Kidney epithelial cell (primary cell): ENCODE measurements around the gene CAPS. TPM values are rescaled to one million over a fixed set of nuclear protein-coding genes. Genes with fewer than 3 reads are reported as not detected.
"Not testable (repeated sequence)": the region's sequence is repeated elsewhere in the genome, so short reads cannot be mapped to it uniquely, and the experiment has no call there.

Source experiments
- DNase-seq: peaks from one replicate; pipeline ENCODE4 v3.0.0-alpha.2; 2010; ENCODE audit warnings: low read depth
- H3K27me3 ChIP-seq: 2 replicates; pipeline ENCODE4 v1.6.0; 2011; ENCODE audit warnings: low read length; ENCODE audit not compliant: control insufficient read depth, insufficient read depth
- H3K36me3 ChIP-seq: 2 replicates; pipeline ENCODE4 v1.5.1; 2011; ENCODE audit warnings: low read length; ENCODE audit not compliant: control insufficient read depth, insufficient read depth
- H3K4me3 ChIP-seq: 2 replicates; pipeline ENCODE4 v1.5.1; 2011; ENCODE audit warnings: low read depth, mild to moderate bottlenecking, control low read depth, low read length
- total RNA-seq: library from RNA; depleted of rRNA; stranded (reverse); fragments of >200 nt; gene quantifications from 2 replicates; pipeline ENCODE4 v1.2.3, GENCODE V29; 2015
- TF ChIP-seq, protein P1 (sequence below): IDR thresholded peaks from 2 replicates; pipeline ENCODE4 v1.5.1; 2011; ENCODE audit warnings: mild to moderate bottlenecking, moderate library complexity, low read length, control low read depth, inconsistent platforms; ENCODE audit not compliant: insufficient read depth, poor library complexity, severe bottlenecking

The CAPS gene
- total RNA-seq, 1 donor from 2014 or later, result 2.3 TPM

DNA sequence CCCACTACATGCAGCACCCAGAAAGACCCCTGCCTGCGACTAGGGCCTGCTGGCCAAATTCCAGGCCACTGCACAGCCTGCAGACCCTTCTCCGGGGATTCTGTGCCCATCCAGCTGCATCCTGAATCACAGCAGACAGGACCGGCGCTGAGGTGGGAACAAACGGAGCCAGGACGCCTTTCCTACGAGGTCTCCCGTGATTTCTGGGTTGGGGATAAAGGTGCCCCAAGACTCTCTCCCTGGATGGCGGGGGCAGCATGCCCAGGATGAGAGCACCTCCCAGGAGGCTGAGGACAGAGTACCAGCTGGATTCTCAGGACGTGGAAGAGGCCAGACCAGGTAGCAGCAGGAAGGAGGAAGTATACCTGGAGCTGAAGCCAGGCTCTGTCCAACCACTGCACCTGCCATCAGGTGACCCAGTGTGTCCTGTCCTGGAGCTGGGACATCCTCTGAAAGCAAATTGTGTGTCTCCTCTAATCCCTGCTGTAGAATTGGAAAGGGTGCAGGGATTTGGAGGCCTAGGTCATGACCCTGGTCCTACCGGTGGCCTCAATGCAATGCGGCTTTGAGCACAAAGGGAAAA lies 40.3 kb upstream of the CAPS start:
- Histone ChIP-seq H3K27me3 (no peaks in the 10 kb centered on the region), H3K36me3 (no peaks in the 10 kb centered on the region), H3K4me3 (no peak overlapping the region)
- no peak for DNase-seq
- TF ChIP-seq, protein P1, sequence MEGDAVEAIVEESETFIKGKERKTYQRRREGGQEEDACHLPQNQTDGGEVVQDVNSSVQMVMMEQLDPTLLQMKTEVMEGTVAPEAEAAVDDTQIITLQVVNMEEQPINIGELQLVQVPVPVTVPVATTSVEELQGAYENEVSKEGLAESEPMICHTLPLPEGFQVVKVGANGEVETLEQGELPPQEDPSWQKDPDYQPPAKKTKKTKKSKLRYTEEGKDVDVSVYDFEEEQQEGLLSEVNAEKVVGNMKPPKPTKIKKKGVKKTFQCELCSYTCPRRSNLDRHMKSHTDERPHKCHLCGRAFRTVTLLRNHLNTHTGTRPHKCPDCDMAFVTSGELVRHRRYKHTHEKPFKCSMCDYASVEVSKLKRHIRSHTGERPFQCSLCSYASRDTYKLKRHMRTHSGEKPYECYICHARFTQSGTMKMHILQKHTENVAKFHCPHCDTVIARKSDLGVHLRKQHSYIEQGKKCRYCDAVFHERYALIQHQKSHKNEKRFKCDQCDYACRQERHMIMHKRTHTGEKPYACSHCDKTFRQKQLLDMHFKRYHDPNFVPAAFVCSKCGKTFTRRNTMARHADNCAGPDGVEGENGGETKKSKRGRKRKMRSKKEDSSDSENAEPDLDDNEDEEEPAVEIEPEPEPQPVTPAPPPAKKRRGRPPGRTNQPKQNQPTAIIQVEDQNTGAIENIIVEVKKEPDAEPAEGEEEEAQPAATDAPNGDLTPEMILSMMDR, result no peak

DNA sequence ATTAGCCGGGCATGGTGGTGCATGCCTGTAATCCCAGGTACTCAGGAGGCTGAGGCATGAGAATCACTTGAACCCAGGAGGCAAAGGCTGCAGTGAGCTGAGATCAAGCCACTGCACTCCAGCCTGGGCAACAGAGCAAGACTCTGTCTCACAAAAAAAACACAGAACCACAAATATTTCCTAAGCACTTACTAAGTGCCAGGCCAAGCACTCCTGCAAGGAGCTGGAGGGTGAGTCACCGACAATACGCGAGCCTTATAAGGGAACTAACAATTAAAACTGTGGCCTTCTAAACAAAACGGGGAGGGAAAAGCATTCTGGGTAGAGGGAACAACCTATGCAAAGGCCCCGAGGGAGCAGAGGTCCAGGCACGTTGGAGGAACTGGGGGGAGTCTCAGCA lies 39.6 kb upstream of the CAPS start:
- not testable (repeated sequence) for H3K4me3 ChIP-seq, H3K36me3 ChIP-seq, H3K27me3 ChIP-seq, DNase-seq

DNA sequence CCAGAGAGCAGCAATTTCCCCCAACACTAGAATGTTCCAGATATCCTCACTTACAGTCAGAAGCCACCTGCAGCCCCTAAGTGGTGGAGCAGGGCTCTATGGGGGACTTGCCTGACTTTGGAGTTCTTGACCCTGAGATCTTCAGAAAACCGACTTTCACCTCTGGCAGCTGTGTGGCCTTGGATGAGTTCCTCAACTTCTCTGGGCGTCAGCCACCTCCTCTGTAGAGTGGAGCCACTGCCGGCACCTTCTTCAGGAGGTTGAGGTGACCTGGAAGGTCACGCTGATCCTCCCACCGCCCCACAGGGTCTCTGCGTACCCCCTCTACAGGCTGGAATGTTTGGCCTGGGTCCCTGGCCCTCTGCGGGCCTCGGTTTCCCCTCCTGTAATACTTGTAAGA lies 36.6 kb upstream of the CAPS start:
- TF ChIP-seq, protein P1, result no peak
- H3K36me3 ChIP-seq, result no peaks in the 10 kb centered on the region
- no peak for DNase-seq
- H3K4me3 ChIP-seq, result no peak overlapping the region
- peaks cover 15% of the 10 kb centered on the region for H3K27me3 ChIP-seq

DNA sequence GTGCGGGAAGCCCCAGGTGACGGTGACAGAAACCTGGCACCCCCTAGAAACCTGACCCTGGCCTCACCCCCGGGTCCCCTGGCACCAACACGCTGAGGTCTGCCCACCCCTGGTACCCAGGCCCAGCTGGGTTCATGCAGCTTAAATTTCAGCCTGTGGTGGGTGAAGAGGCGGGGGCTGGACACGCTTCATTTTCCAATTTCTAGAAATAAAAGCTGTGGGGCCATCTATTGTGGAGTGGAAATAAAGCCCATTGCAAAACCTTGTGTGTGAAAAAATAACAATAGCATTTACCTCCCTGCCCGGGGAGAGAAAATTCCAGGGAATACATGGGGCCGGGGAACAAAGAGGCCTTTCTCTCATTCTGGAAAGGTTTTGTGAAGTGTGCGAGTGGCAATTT lies 36.2 kb upstream of the CAPS start:
- H3K36me3 ChIP-seq, result no peaks in the 10 kb centered on the region
- TF ChIP-seq, protein P1, result no peak
- H3K27me3 ChIP-seq, result peaks cover 15% of the 10 kb centered on the region
- no peak overlapping the region for H3K4me3 ChIP-seq
- DNase-seq, result no peak

DNA sequence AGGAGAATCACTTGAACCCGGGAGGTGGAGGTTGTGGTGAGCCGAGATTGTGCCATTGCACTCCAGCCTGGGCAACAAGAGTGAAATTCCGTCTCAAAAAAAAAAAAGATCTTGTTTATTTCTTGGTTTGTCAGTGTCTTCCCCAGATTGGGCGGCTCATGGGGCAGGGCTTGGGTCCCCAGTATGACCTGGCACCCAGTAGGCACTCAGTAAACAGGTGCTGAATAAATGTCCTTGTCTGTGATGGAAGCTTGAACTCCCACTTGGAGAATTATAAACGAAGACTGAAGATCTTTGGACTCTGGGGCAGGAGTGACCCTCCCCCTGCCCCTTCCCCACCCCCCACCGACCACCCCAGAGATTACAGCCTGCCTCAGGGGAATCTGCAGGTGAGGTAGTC lies 33.9 kb upstream of the CAPS start:
- no peak overlapping the region for H3K4me3 ChIP-seq
- no peaks in the 10 kb centered on the region for H3K36me3 ChIP-seq
- TF ChIP-seq, protein P1, result no peak
- peaks cover 18% of the 10 kb centered on the region for H3K27me3 ChIP-seq
- no peak for DNase-seq

DNA sequence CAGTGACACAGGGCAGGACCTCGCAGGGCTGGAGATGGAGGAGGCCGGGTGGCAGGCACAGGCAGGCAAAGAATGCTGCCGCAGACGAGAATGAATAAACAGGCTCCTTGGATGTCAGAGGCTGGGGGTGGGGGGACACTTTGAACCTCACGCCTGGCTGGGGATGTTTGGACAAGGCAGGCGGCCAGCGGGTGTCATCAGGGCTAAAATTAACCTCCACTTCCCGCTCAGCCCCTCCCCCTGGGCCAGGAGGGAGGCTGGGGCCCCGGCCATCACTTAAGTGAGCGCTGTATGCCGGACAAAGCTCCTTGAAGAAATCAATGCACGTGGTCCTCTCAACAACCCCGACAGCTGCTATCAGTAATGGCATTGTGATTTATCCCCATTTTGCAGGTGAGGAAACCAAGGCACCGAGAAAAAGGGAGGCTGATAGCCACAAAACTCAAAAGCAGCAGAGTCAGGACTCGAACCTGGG lies 33.4 kb upstream of the CAPS start:
- H3K27me3 ChIP-seq, result peaks cover 18% of the 10 kb centered on the region
- DNase-seq, result no peak
- H3K4me3 ChIP-seq, result no peak overlapping the region
- no peaks in the 10 kb centered on the region for H3K36me3 ChIP-seq
- TF ChIP-seq, protein P1, result no peak
